MM.1S (cell line): ENCODE data around the gene ARHGEF37.

Experiments used
- EZH2 ChIP-seq: fragments of 300-600 bp; sonication (generic); optimal IDR thresholded peaks from 2 replicates; pipeline ENCODE3; 2017; ENCODE audit warnings: low read depth, mild to moderate bottlenecking, antibody characterized with exemption, low read length, mixed read lengths
- EZH2phosphoT487 ChIP-seq: fragments of 300-600 bp; sonication (generic); IDR thresholded peaks from 2 replicates; pipeline ENCODE4 v1.6.1; 2018; ENCODE audit warnings: antibody characterized with exemption, low read length
- TF ChIP-seq, protein P1 (sequence below): fragments of 300-600 bp; sonication (generic); IDR thresholded peaks from 2 replicates; pipeline ENCODE4 v1.5.1; 2016; ENCODE audit warnings: antibody characterized with exemption, low read length, mixed read lengths

GRCh38 chr5:149644629-149645028, 63.3 kb downstream of the ARHGEF37 start:
- TF ChIP-seq, protein P1, sequence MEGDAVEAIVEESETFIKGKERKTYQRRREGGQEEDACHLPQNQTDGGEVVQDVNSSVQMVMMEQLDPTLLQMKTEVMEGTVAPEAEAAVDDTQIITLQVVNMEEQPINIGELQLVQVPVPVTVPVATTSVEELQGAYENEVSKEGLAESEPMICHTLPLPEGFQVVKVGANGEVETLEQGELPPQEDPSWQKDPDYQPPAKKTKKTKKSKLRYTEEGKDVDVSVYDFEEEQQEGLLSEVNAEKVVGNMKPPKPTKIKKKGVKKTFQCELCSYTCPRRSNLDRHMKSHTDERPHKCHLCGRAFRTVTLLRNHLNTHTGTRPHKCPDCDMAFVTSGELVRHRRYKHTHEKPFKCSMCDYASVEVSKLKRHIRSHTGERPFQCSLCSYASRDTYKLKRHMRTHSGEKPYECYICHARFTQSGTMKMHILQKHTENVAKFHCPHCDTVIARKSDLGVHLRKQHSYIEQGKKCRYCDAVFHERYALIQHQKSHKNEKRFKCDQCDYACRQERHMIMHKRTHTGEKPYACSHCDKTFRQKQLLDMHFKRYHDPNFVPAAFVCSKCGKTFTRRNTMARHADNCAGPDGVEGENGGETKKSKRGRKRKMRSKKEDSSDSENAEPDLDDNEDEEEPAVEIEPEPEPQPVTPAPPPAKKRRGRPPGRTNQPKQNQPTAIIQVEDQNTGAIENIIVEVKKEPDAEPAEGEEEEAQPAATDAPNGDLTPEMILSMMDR, result no peak
- TF ChIP-seq EZH2phosphoT487, result no peak
- no peak for TF ChIP-seq EZH2
